HG02763 (cell line): ENCODE measurements around the gene PLD6.
"Not testable (repeated sequence)": the region's sequence is repeated elsewhere in the genome, so short reads cannot be mapped to it uniquely, and the experiment has no call there.

ENCODE experiments used
- ATAC-seq: cut with Tn5 transposase; IDR thresholded peaks from one replicate; pipeline ENCODE4 v1.9.1; 2021; ENCODE audit warnings: mild to moderate bottlenecking, moderate library complexity; ENCODE audit not compliant: unreplicated experiment

Gene PLD6, protein sequence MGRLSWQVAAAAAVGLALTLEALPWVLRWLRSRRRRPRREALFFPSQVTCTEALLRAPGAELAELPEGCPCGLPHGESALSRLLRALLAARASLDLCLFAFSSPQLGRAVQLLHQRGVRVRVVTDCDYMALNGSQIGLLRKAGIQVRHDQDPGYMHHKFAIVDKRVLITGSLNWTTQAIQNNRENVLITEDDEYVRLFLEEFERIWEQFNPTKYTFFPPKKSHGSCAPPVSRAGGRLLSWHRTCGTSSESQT

DNA sequence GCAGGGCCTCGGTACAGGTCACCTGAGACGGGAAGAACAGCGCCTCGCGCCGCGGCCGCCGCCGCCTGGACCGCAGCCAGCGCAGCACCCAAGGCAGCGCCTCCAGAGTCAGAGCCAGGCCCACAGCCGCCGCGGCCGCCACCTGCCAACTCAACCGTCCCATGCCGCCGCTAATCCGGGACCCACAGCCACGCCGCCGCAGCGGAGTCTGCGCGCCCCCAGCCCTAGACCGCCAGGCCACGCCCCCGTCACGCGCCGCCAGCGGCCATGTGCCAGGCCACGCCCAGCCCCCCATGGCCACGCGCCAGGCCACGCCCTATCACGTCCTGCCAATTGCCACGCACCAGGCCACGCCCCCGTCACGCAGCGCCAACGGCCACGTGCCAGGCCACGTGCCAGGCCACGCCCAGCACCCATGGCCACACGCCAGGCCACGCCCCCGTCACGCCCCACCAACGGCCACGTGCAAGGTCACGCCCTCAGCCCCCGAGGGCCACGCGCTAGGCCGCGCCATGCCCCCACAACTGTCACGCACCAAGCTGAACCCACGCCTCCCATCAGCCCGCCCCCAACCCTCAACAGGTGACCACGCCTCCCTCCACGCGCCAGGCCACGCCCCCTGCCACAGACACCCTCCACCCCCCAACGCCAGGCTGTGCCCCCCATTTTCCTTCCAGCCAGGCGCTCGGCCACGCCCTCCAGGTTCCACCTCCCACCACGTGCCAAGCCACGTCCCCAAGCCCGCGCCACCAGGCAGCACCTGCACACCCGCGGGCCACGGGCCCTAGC is at the start of gene PLD6:
Gene PLD6, minus strand, starts transcription at position 210 of the 789 bp plus-strand sequence. Its CDS starts 47 bp downstream, at position 163.
- peak; percentile 57 for ATAC-seq

DNA sequence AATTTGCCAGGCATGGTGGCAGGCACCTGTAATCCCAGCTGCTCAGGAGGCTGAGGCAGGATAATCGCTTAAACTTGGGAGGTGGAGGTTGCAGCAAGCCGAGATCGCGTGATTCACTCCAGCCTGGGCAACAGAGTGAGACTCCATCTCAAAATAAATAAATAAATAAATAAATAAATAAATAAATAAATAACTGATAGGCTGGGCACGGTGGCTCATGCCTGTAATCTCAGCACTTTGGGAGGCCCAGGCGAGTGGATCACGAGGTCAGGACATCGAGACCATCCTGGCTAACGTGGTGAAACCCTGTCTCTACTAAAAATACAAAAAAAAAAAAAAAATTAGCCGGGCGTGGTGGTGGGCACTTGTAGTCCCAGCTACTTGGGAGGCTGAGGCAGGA is 49.6 kb upstream of the PLD6 start:
- not testable (repeated sequence) for ATAC-seq

GRCh38 chr17:17254036-17254435 is 47.9 kb upstream of the PLD6 start:
- no peak for ATAC-seq

DNA sequence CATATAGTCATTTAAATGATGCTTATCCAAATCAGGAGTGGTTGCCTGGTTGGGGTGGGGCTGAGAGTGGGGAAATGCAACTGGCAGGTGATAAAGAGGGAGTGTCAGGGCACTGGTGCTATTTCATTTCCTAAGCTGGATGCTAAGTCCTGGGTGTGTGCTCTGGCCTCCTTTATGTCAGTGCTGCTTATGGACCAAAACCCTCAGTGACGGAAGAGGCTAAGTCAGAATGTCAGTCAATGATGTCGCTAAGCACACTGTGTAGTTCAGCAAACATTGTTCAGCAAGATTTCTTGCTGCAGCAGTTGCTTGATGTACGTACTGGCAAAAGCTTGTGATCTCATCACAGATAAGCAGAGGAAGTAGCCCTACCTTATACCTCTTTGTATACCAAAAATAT is 47.3 kb upstream of the PLD6 start:
- ATAC-seq, result no peak

GRCh38 chr17:17252149-17252661 is 46.1 kb upstream of the PLD6 start:
- ATAC-seq, result no peak

- no peak for ATAC-seq
These were observed 40.7 kb upstream of the PLD6 start for GRCh38 chr17:17246879-17247278.

DNA sequence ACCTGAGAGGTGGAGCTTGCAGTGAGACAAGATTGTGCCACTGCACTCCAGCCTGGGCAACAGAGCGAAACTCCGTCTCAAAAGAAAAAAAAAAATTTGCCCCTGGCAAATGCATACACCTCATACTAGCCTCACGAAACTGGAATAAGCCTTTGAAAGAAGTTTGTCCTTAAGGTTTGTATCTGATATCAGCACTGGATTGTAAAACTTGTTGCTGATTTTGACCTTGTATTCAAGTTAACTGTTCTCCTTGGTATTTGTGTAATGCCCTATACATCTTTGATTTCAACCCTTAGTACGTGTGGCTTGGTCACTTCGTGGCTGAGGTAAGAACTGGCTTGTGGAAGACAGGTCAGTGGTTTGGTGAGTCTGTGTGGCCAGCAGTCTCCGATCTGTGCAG is 37.0 kb upstream of the PLD6 start:
- ATAC-seq, result no peak

- no peak for ATAC-seq
These were observed 36.1 kb upstream of the PLD6 start for GRCh38 chr17:17242246-17242645.

DNA sequence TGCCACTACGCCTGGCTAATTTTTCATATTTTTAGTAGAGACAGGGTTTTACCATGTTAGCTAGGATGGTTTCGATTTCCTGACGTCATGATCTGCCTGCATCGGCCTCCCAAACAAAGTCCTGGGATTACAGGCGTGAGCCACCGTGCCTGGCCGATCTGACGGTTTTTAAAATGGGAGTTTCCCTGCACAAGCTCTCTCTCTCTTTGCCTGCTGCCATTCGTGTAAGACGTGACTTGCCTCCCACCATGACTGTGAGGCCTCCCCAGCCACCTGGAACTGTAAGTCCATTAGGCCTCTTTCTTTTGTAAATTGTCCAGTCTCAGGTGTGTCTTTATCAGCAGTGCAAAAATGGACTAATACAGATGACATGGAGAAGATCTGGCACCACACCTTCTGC is 35.5 kb upstream of the PLD6 start:
- no peak for ATAC-seq

GRCh38 chr17:17239832-17240231 is 33.7 kb upstream of the PLD6 start:
- no peak for ATAC-seq

DNA sequence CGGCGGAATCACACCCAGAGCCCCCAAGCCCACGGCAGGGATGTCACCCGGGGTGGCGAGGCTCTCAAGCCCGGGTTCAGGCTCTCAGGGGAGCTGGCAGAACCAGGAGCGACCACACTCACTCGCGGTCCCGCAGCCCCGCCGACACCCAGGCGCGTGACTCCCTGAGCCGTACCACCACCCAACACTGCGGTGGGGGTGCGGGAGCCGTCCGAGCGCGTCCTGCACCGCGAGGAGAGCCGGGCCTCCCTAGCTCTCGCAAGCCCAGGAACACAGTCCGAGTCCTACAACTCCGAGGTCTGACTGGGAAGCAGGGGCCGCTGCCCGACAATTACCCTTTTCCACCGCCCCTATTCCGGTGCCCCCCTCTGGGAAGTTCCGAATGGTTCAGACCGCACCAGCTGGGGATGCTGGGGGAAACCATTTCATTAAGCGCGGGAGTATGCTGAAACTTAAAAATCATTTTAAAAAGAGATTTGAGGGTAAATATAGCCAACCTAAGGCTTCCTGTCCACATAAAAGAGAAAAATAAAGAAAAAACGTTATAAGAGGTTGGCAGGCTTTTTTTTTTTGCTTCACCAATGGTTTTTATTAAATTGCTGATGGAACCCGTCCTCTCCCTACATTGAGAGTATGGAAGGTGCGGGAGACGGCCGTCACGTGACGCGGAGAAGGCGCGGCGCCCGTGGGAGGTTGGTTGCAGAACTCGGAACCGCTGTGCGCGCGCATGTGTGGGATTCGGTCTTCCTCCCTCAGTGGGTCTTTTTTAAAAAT is 31.1 kb upstream of the PLD6 start, which contains the start of gene FLCN:
Gene FLCN, minus strand, starts transcription at position 143 of the 774 bp plus-strand sequence. CDS start 9,031 bp downstream, outside the sequence.
- ATAC-seq, result peak; percentile 81

GRCh38 chr17:17236295-17237025 is 30.3 kb upstream of the PLD6 start:
- ATAC-seq, result no peak

- no peak for ATAC-seq
These were observed 29.4 kb upstream of the PLD6 start for GRCh38 chr17:17235212-17236174.

GRCh38 chr17:17232303-17232621 is 26.1 kb upstream of the PLD6 start:
- ATAC-seq, result no peak

DNA sequence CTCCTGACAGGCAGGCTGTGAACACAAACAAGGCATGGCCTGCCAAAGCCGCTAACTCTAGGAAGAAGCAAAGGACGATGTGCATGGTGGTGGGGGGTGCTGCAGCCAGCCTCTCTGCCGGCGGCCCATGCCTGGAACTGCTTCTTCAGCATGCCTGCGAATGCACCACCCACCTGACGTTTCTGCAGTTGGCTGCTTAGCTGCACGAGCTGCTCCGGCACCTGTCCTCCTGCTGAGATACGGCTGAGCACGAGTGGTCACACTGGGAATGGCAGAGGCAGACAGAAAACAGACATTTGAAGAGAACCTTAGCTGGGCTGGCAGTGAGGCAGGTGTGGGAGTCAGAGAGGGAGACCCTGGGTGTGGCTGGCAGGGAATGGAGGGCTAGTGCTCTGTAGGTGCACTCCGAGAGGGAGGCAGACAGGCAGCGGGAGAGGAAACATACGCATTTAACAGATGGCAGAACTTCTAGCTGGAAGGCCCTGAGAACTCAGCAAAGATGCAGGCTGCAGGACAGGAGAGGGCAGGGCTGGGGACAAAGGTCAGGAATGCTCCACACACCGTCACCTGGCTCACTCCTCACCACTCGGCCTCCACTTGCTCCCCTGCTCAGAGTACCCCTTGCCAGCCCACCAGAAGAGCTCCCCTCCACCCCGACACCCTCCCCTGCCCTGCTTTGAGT is 25.6 kb upstream of the PLD6 start:
- no peak for ATAC-seq

DNA sequence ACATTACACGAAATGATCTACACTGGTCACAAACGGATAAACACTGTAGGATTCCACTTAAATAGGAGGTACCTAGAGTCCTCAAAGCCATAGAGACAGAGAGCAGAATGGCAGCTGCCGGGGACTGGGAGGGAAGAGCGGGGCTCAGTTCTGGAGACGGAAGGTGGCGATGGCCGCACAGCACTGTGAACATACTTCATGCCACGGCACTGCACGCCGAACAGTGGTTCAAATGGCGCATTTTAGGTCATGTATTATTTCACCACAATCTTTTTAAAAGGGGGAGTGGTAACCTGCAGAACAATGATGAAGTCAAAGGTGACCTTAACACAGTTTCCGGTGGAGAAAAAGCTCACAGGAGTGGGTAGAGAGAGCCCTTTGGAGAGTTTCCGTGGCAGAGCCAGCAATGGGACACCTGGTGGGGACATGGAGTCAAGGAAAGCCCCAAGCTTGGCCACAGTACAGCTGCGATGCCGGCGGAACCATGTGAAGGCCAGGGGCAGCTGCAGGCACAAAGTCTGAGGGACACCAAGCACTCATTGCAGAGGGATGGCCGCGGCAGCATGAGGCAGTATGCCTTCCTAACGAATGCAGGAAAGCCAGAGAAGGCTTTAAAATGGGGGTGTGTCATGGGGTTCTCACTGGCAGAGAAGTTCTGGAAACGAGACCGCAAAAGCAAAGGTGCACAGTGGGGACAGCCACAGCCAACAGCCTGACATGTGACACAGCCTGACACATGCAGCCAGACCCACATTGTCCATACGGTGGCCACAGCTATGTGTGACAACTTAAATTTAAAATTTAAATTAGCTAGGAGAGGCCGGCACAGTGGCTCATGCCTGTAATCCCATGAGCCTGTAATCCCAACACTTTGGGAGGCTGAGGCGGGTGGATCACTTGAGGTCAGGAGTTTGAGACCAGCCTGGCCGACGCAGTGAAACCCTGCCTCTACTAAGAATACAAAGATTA is 23.6 kb upstream of the PLD6 start:
- ATAC-seq, result no peak

DNA sequence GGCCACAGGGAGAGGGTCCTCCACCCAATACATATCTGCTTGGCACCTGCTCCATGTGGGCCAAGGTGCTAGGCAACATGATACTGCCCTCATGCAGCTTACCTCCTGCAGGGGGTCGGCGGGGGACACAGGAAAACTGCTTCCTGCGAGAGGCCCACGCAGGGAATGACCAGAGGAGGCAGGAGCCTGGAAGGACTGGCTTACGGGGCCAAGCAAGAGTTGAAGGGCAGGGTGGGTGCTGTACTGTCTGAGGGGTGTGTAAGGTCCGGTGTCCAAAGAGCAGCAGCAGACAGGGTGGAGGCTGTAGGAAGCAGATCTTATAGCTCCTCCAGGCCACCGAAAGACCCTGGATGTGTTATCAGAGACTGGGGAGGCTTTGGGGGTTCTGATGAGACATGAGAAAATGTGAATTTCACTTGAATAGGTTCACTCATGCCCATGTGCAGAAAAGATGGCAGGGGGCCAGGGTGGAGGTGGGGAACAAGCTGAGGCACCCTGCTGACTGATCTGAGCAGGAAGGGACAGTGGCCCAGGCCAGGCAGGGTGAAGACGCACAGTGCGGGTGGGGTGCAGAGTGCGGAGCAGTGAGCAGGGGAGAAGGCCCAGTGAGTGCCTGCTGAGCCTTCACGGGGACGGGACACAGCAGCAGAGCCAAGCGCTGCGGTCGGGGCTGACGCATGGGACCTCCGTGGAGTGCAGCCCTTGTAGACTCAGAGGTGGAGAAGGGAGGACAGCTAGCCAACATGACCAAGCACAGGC is 22.6 kb upstream of the PLD6 start:
- no peak for ATAC-seq
